Naive thymus-derived CD4-positive, alpha-beta T cell (primary cell): ENCODE measurements around the gene LDLRAD4. TPM values are rescaled to one million over a fixed set of nuclear protein-coding genes. Genes with fewer than 3 reads are reported as not detected.
A peak's percentile ranks its signal among the peaks of the same experiment; 100 is the strongest.

Source experiments
- ATAC-seq: fragments of 150-1000 bp; cut with Tn5 transposase; 2 replicates; pipeline ENCODE4 v1.10.0; 2021; ENCODE audit warnings: mild to moderate bottlenecking, moderate library complexity
- CTCF ChIA-PET: fragments of 350-600 bp; sonication (Branson Sonifier 250); formaldehyde crosslinking; loops from one replicate; lab custom pipeline; 2021; ENCODE audit warnings: antibody characterized with exemption; lab: Charles Lee
- POLR2A ChIA-PET: fragments of 350-600 bp; sonication (Branson Sonifier 250); formaldehyde crosslinking; loops from one replicate; lab custom pipeline; 2021; ENCODE audit warnings: antibody characterized with exemption, inconsistent platforms; lab: Charles Lee
- DNase-seq, 9 donors: peaks; one replicate each; pipeline versions ENCODE4 v3.0.0 to v3.0.0-alpha.2; 2020 to 2022; ENCODE audit warnings: mixed read lengths in 1 of 9
- H3K27ac ChIP-seq: one replicate; pipeline ENCODE4 v1.7.0; 2013; ENCODE audit warnings: mild to moderate bottlenecking, low read depth, low read length, moderate library complexity
- H3K27me3 ChIP-seq, 2 donors: one replicate each; pipeline ENCODE4 v1.7.0; 2013; ENCODE audit warnings: low read length in 2 of 2, mild to moderate bottlenecking in 2 of 2, moderate library complexity in 2 of 2; ENCODE audit not compliant: control insufficient read depth in 2 of 2, insufficient read depth in 2 of 2
- H3K36me3 ChIP-seq, 3 experiments: 1 replicate in 2 of 3; 2 replicates in 1 of 3; pipeline ENCODE4 v1.7.0; 2013; ENCODE audit warnings: low read length in 3 of 3, mild to moderate bottlenecking in 3 of 3, moderate library complexity in 1 of 3; ENCODE audit not compliant: insufficient read depth in 3 of 3, control insufficient read depth in 2 of 3
- H3K4me1 ChIP-seq, 2 donors: one replicate each; pipeline ENCODE4 v1.7.0; 2013; ENCODE audit warnings: low read length in 2 of 2, mild to moderate bottlenecking in 2 of 2, moderate library complexity in 1 of 2; ENCODE audit not compliant: control insufficient read depth in 2 of 2, insufficient read depth in 2 of 2
- H3K4me3 ChIP-seq: 2 replicates; pipeline ENCODE4 v1.7.0; 2013; ENCODE audit warnings: mild to moderate bottlenecking, low read length
- H3K9me3 ChIP-seq, 3 experiments: 1 replicate in 2 of 3; 2 replicates in 1 of 3; pipeline ENCODE4 v1.7.0; 2013; ENCODE audit warnings: low read length in 3 of 3; ENCODE audit not compliant: control insufficient read depth in 2 of 3
- H3K27ac Mint-ChIP-seq, 9 donors: one replicate each; pipeline ENCODE4 v1.8.0; 2020 to 2022; ENCODE audit warnings: mixed read lengths in 9 of 9, mild to moderate bottlenecking in 8 of 9, moderate library complexity in 5 of 9, inconsistent platforms in 2 of 9
- H3K27me3 Mint-ChIP-seq, 5 donors: one replicate each; pipeline ENCODE4 v1.8.0; 2021 to 2022; ENCODE audit warnings: mixed read lengths in 5 of 5, mild to moderate bottlenecking in 1 of 5
- H3K36me3 Mint-ChIP-seq, 5 donors: one replicate each; pipeline ENCODE4 v1.8.0; 2020 to 2022; ENCODE audit warnings: mixed read lengths in 5 of 5, mild to moderate bottlenecking in 3 of 5, inconsistent platforms in 1 of 5
- H3K4me1 Mint-ChIP-seq, 7 donors: one replicate each; pipeline ENCODE4 v1.8.0; 2020 to 2022; ENCODE audit warnings: mixed read lengths in 7 of 7, mild to moderate bottlenecking in 3 of 7, inconsistent platforms in 1 of 7
- H3K4me3 Mint-ChIP-seq, 10 donors: one replicate each; pipeline ENCODE4 v1.8.0; 2020 to 2022; ENCODE audit warnings: mild to moderate bottlenecking in 10 of 10, mixed read lengths in 10 of 10, moderate library complexity in 6 of 10, inconsistent platforms in 2 of 10
- H3K9me3 Mint-ChIP-seq, 11 donors: one replicate each; pipeline ENCODE4 v1.8.0; 2020 to 2022; ENCODE audit warnings: mixed read lengths in 11 of 11, mild to moderate bottlenecking in 4 of 11, inconsistent platforms in 1 of 11, moderate library complexity in 1 of 11
- intact Hi-C, 2 donors: fragments of 100-400 bp; cut with micrococcal nuclease; formaldehyde crosslinking; loops; one replicate each; pipeline ENCODE4 v1.15.1; 2023
- polyA plus RNA-seq, 2 donors: library from polyadenylated mRNA; unstranded; fragments of 300-500 nt; fragmentation: Illumina TruSeq; gene quantifications; one replicate each; pipeline ENCODE4 v1.2.3, GENCODE V29; 2021
- total RNA-seq, 6 experiments: library from RNA in 5 of 6; stranded (reverse) in 5 of 6; gene quantifications; 1 replicate in 5 of 6; 2 replicates in 1 of 6; pipeline ENCODE4 v1.2.3 and lab custom pipeline; 2021 to 2026

Gene LDLRAD4
- total and polyA plus RNA-seq, 7 experiments from 2014 or later = 13.0 to 84.3 (median 53.7) TPM

DNA sequence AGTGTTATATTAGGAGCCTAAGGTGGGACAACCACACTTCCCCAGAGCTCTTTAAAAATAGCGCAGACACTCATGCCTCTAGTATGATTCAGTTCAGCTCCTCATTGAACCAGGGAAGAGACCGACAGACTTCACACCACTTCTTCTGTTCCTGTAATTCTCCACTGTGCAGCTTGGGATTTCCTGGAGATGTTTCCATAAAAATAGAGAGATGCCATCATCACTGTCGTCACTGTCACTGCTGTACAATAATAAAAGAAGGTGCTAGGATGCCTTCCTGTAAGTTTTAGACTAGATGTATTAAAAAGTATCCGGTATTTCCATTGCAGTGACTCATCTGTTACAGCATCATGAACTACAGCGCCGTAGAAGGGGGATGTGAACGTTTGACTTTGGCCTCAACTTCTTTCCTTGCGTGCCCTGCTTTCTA, 396.9 kb downstream of the LDLRAD4 start:
- Histone ChIP-seq H3K4me1 (peaks cover 34 to 41% of the 10 kb centered on the region in 2 donors), H3K9me3 (no peaks in the 10 kb centered on the region), H3K36me3 (no peaks in the 10 kb centered on the region), H3K27ac (no peak overlapping the region), H3K27me3 (no peaks in the 10 kb centered on the region), H3K4me3 (no peak overlapping the region)
- Mint-ChIP-seq H3K9me3 (no peaks in the 10 kb centered on the region), H3K27me3 (no peaks in the 10 kb centered on the region), H3K27ac (peak overlapping the region; percentile 4 to 96 (median 56)), H3K36me3 (peaks cover 0 to 12% (median 0%) of the 10 kb centered on the region in 5 donors), H3K4me1 (peaks cover 53 to 83% (median 62%) of the 10 kb centered on the region in 7 donors), H3K4me3 (peak overlapping the region in 7 of 10 donors; percentile 61 to 97 (median 89))
- POLR2A ChIA-PET = no interaction called here
- no peak for ATAC-seq
- intact Hi-C loops = loop anchor here (10.0 kb wide), 2 partner anchors 151 to 621 kb away; partner anchors contain the start of gene CEP192 (in 1 of the 2)
- CTCF ChIA-PET = no interaction called here
- peak in 1 of 9 donors; percentile 19 for DNase-seq

DNA sequence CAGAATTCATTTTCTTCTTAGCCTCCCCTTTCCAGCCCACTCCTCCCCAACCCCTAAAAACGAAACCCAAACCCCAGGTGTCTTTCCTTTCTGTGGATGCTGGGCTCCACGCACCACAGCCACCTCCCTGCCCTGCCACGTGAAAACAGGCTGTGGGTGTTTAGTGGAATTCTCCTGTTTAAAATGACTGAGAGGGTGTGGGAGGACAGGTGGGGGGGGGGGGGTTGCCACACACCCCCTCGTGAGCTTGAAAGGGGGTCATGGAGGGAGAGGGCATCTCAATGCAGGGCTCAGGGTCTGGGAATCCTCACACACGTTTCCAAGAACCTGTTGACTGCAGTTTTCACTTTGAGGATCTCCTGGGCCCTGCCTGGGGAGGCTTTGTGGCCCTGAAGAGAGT, 397.5 kb downstream of the LDLRAD4 start:
- no peak for DNase-seq
- peaks cover 0 to 3% (median 0%) of the 10 kb centered on the region in 3 experiments for H3K36me3 ChIP-seq
- H3K27ac ChIP-seq = no peak overlapping the region
- Mint-ChIP-seq H3K4me1 (peaks cover 53 to 78% (median 57%) of the 10 kb centered on the region in 7 donors), H3K36me3 (peaks cover 0 to 12% (median 0%) of the 10 kb centered on the region in 5 donors), H3K4me3 (peak overlapping the region in 3 of 10 donors; percentile 37 to 97 (median 90)), H3K27ac (peak overlapping the region in 5 of 9 donors; percentile 36 to 96 (median 60)), H3K9me3 (no peaks in the 10 kb centered on the region), H3K27me3 (no peaks in the 10 kb centered on the region)
- intact Hi-C loops = loop anchor here (10.0 kb wide), 2 partner anchors 151 to 621 kb away; partner anchors contain the start of gene CEP192 (in 1 of the 2)
- ATAC-seq = no peak
- ChIA-PET POLR2A (no interaction called here), CTCF (no interaction called here)
- no peak overlapping the region for H3K4me3 ChIP-seq
- no peaks in the 10 kb centered on the region for H3K27me3 ChIP-seq
- H3K9me3 ChIP-seq = no peaks in the 10 kb centered on the region
- H3K4me1 ChIP-seq = peaks cover 34 to 41% of the 10 kb centered on the region in 2 donors

DNA sequence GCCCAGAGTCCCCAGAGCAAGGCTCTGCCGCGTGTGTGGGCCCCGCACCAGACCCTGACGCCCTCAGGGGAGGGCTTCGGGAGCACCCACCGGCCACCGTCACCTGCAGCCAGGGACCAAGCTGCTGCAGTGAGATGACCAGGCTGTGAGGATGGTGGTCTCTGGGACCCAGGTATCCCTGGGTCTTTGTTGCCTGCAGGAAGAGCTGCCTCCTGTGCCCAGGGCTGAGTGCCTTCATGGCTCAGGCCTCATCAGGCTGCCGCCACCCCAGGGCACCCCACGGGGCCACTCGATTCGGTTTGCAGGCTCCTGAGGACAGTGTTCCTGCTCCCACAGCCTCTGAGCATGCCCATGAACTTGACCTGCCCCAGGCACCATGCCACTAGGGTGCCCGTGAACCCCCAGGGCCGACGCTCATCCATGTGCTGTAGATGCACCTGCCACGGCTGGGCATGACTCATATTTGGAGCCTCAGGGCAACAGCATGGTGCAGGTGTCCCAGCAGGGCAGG, 398.0 kb downstream of the LDLRAD4 start:
- Mint-ChIP-seq H3K9me3 (no peaks in the 10 kb centered on the region), H3K4me3 (peak overlapping the region in 1 of 10 donors; percentile 90), H3K27ac (peak overlapping the region in 2 of 9 donors; percentile 60 to 96), H3K27me3 (no peaks in the 10 kb centered on the region), H3K36me3 (peaks cover 0 to 12% (median 0%) of the 10 kb centered on the region in 5 donors), H3K4me1 (peaks cover 49 to 73% (median 51%) of the 10 kb centered on the region in 7 donors)
- ATAC-seq = no peak
- intact Hi-C loops = loop anchor here (10.0 kb wide), 2 partner anchors 152 to 622 kb away; partner anchors contain the start of gene CEP192 (in 1 of the 2)
- H3K27ac ChIP-seq = no peak overlapping the region
- DNase-seq = peak in 1 of 9 donors; percentile 18
- peaks cover 34 to 41% of the 10 kb centered on the region in 2 donors for H3K4me1 ChIP-seq
- H3K36me3 ChIP-seq = peaks cover 0 to 7% (median 0%) of the 10 kb centered on the region in 3 experiments
- ChIA-PET POLR2A (no interaction called here), CTCF (no interaction called here)
- H3K27me3 ChIP-seq = no peaks in the 10 kb centered on the region
- H3K9me3 ChIP-seq = no peaks in the 10 kb centered on the region
- no peak overlapping the region for H3K4me3 ChIP-seq

DNA sequence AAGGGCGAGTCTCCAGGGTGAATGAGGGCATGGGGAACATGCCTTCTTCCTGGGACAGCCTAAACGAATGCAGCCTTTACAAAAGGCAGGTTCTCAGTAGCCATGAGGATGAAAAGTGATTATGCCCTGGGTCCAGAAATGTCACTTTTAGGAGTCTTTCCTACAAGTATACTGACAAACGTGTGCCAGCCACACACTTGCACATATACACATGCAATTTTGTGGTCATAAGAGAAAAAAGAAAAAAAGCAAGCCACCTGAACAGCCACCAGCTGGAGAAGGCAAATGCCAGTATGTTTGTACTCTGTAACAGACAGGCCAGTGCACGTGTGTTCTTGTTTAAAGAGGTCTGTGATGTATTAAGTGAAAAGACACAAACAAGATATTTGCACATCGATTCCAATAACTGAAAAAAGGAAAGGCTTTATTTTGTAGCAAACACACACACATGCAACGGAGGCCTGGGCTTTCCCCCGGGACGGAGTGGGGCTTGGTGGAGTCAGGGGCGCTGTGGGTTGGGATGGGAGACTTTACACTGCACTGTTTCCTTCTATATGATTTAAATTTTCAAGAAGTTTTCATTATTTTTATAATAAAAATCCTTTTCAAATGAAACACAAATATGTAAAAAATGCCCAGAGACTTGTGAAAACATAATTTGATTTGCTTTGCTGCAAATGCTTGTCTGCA, 399.4 kb downstream of the LDLRAD4 start:
- Mint-ChIP-seq H3K9me3 (no peaks in the 10 kb centered on the region), H3K4me1 (peaks cover 35 to 59% (median 40%) of the 10 kb centered on the region in 7 donors), H3K4me3 (no peak overlapping the region), H3K27ac (peak overlapping the region in 1 of 9 donors; percentile 11), H3K36me3 (peaks cover 0 to 12% (median 0%) of the 10 kb centered on the region in 5 donors), H3K27me3 (no peaks in the 10 kb centered on the region)
- Histone ChIP-seq H3K27me3 (no peaks in the 10 kb centered on the region), H3K9me3 (no peaks in the 10 kb centered on the region), H3K4me1 (peaks cover 28 to 36% of the 10 kb centered on the region in 2 donors), H3K4me3 (no peak overlapping the region), H3K27ac (no peak overlapping the region), H3K36me3 (peaks cover 0 to 15% (median 0%) of the 10 kb centered on the region in 3 experiments)
- intact Hi-C loops = loop anchor here (10.0 kb wide), 2 partner anchors 153 to 623 kb away; partner anchors contain the start of gene CEP192 (in 1 of the 2)
- ChIA-PET POLR2A (no interaction called here), CTCF (no interaction called here)
- DNase-seq (no peak), ATAC-seq (no peak)

DNA sequence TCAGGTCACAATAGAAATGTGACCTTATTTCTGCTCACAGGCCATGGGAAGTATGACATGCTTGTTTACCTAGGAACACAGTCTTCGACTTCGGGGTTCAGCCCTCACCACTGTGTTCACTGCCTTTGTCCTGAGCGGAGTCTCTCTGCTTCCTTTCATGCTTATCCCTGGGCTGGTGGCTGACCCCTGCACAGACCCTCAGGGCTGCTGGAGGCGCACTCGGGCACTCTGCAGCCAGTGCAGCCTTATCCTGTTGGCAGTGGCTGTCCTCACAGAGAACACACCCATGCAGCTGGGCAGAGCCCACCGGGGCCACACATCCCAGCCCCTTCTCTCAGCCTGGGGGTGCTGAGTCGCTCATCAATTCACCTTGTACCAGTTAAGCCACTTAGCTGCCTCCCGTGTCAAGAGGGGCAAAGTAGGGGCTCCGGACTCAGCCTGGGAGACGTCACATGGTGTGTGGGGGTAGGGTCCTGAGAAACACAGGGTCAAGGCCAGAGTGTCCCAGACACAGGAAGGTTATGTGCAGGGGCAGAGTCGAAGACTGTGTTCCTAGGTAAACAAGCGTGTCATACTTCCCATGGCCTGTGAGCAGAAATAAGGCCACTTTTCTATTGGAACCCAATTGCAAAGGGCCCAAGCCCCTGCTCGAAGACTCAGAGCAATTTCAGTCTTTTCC, 400.3 kb downstream of the LDLRAD4 start:
- ChIA-PET CTCF (no interaction called here), POLR2A (no interaction called here)
- Mint-ChIP-seq H3K9me3 (no peaks in the 10 kb centered on the region), H3K36me3 (peaks cover 0 to 19% (median 0%) of the 10 kb centered on the region in 5 donors), H3K4me1 (peaks cover 25 to 50% (median 33%) of the 10 kb centered on the region in 7 donors), H3K27ac (no peak overlapping the region), H3K27me3 (no peaks in the 10 kb centered on the region), H3K4me3 (no peak overlapping the region)
- intact Hi-C loops = loop anchor here (10.0 kb wide), 2 partner anchors 154 to 624 kb away; partner anchors contain the start of gene CEP192 (in 1 of the 2)
- Histone ChIP-seq H3K36me3 (peaks cover 0 to 24% (median 0%) of the 10 kb centered on the region in 3 experiments), H3K4me3 (no peak overlapping the region), H3K27ac (no peak overlapping the region), H3K9me3 (no peaks in the 10 kb centered on the region), H3K4me1 (peaks cover 18 to 26% of the 10 kb centered on the region in 2 donors), H3K27me3 (no peaks in the 10 kb centered on the region)
- DNase-seq (no peak), ATAC-seq (no peak)

DNA sequence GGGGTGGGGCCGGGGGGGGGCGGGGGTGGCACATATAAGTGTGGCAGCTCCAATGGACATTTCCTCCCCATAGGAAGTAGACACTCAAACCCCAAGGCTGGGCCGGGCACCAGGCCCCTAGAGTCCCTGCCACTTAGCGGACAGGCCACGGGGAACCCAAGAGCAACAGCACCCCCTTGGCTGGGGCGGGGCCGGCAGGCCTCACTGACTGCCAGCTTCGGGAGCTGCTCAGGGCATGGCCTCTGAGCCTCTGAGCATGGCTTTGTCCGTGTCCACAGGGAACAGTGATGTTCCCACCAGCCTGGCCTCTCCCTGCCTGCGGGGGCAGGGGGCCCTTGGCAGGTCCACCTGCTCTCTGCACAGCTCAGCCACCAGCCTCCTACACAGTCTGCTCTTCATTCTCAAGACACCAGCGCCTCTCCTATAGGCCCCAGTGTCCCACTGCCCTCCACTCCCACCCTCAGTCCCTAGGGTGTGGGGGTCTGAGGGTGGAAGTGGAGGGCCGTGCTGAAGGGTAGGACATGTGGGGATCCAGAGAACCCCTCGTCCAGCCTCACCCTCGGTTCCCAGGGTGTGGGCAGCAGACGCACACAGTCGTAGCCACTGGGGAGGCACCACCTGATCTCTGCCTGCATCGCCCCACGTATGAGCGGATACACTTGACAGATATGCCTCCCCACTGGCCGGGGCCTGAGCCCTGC, 401.1 kb downstream of the LDLRAD4 start:
- Mint-ChIP-seq H3K36me3 (peaks cover 0 to 20% (median 0%) of the 10 kb centered on the region in 5 donors), H3K27ac (no peak overlapping the region), H3K27me3 (no peaks in the 10 kb centered on the region), H3K9me3 (no peaks in the 10 kb centered on the region), H3K4me3 (no peak overlapping the region), H3K4me1 (peaks cover 18 to 42% (median 28%) of the 10 kb centered on the region in 7 donors)
- Histone ChIP-seq H3K4me1 (peaks cover 12 to 19% of the 10 kb centered on the region in 2 donors), H3K36me3 (peaks cover 0 to 31% (median 0%) of the 10 kb centered on the region in 3 experiments), H3K4me3 (no peak overlapping the region), H3K27ac (no peak overlapping the region), H3K9me3 (no peaks in the 10 kb centered on the region), H3K27me3 (no peaks in the 10 kb centered on the region)
- POLR2A ChIA-PET = no interaction called here
- ATAC-seq (no peak), DNase-seq (peak in 1 of 9 donors; percentile 17)
- intact Hi-C loops = loop anchor here (10.0 kb wide), 2 partner anchors 155 to 625 kb away; partner anchors contain the start of gene CEP192 (in 1 of the 2)
- CTCF ChIA-PET = no interaction called here
